Activated B cell treated with CpG ODN at 0.5 μM for 24 hours (primary cell): ENCODE data around the gene PRM1. TPM values are rescaled to one million over a fixed set of nuclear protein-coding genes. Genes with fewer than 3 reads are reported as not detected.

Experiments used
- ATAC-seq: fragments of 200-7000 bp; cut with Tn5 transposase; one replicate; pipeline ENCODE4 v1.10.0; 2021; ENCODE audit warnings: low read depth, mild to moderate bottlenecking, moderate library complexity
- CTCF ChIA-PET: fragments of 350-600 bp; sonication (Branson Sonifier 250); formaldehyde crosslinking; loops from one replicate; lab custom pipeline; 2021; ENCODE audit warnings: antibody characterized with exemption; lab: Charles Lee
- POLR2A ChIA-PET: fragments of 350-600 bp; sonication (Branson Sonifier 250); formaldehyde crosslinking; loops from one replicate; lab custom pipeline; 2021; ENCODE audit warnings: antibody characterized with exemption; lab: Charles Lee
- DNase-seq: peaks from one replicate; pipeline ENCODE4 v3.0.0; 2022
- H3K27ac Mint-ChIP-seq: one replicate; pipeline ENCODE4 v1.8.0; 2020; ENCODE audit warnings: mixed read lengths
- H3K27me3 Mint-ChIP-seq: one replicate; pipeline ENCODE4 v1.8.0; 2021; ENCODE audit warnings: mixed read lengths
- H3K36me3 Mint-ChIP-seq: one replicate; pipeline ENCODE4 v1.8.0; 2021; ENCODE audit warnings: low read depth, mixed read lengths
- H3K4me1 Mint-ChIP-seq: one replicate; pipeline ENCODE4 v1.8.0; 2021; ENCODE audit warnings: mixed read lengths
- H3K4me3 Mint-ChIP-seq: one replicate; pipeline ENCODE4 v1.8.0; 2020; ENCODE audit warnings: mild to moderate bottlenecking, mixed read lengths
- H3K9me3 Mint-ChIP-seq: one replicate; pipeline ENCODE4 v1.8.0; 2020; ENCODE audit warnings: mixed read lengths
- intact Hi-C: fragments of 100-400 bp; cut with micrococcal nuclease; formaldehyde crosslinking; loops from one replicate; pipeline ENCODE4 v1.15.1; 2024
- total RNA-seq: library from RNA; stranded (reverse); gene quantifications from 2 replicates; pipeline ENCODE4 v1.2.3, GENCODE V29; 2022
- TF ChIP-seq, protein P1 (sequence below): fragments of 200-600 bp; IDR thresholded peaks from one replicate; pipeline ENCODE4 v1.8.0; 2022; ENCODE audit warnings: antibody characterized with exemption, mild to moderate bottlenecking

The PRM1 gene
- total RNA-seq, 1 donor from 2014 or later = not detected

DNA sequence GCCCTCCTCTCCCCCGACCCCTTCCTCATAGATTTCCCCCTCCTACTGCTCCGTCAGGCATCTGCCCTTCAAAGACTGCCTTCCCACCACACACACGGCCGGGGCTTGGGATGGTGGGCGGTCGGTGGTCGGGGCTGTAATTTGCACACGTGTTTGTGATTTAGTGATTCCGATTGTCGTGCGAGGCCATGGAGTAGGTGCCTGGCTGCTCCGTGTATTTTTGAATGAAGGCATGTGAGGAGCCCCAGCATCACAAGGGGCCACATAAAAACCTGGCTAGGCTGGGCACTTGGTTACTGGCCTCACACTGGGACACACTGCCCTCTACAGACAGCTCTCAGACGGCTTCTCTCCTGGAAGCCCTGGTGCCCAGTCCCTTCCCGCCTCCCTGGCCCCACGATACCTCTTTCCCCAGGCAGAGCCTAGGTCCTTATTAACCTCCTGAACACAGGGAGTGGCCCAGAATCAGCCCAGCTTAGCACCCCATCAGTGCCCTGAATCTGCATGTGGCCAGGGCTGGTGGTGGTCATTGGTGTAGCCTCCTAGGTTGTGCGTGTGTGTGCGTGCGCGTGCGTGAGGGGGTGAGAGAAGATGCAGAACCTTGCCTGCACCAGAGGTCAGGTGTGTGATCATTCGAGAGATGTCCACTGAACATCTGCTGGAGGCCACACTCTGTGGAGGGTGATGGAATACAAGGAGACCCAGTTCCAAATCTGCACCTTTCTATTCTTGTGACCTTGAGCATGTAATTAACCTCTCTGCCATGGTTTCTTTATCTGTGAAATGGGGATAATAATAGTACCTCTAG, 23.8 kb downstream of the PRM1 start:
- DNase-seq (peak; percentile 36), ATAC-seq (no peak)
- CTCF ChIA-PET = interaction anchor here (0.6 to 7.2 kb wide), 14 partner anchors 12 to 293 kb away, joined by 3 to 98 read pairs (median 8); partner anchors contain the start of gene TNP2
- peak overlapping the region; percentile 98 for H3K4me3 Mint-ChIP-seq
- intact Hi-C loops = loop anchor here (1.0 to 10.0 kb wide), 3 partner anchors 148 to 660 kb away; partner anchors contain the start of gene GSPT1
- no peaks in the 10 kb centered on the region for H3K27me3 Mint-ChIP-seq
- peak overlapping the region; percentile 82 for H3K27ac Mint-ChIP-seq
- TF ChIP-seq, protein P1, sequence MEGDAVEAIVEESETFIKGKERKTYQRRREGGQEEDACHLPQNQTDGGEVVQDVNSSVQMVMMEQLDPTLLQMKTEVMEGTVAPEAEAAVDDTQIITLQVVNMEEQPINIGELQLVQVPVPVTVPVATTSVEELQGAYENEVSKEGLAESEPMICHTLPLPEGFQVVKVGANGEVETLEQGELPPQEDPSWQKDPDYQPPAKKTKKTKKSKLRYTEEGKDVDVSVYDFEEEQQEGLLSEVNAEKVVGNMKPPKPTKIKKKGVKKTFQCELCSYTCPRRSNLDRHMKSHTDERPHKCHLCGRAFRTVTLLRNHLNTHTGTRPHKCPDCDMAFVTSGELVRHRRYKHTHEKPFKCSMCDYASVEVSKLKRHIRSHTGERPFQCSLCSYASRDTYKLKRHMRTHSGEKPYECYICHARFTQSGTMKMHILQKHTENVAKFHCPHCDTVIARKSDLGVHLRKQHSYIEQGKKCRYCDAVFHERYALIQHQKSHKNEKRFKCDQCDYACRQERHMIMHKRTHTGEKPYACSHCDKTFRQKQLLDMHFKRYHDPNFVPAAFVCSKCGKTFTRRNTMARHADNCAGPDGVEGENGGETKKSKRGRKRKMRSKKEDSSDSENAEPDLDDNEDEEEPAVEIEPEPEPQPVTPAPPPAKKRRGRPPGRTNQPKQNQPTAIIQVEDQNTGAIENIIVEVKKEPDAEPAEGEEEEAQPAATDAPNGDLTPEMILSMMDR = no peak
- H3K9me3 Mint-ChIP-seq = no peaks in the 10 kb centered on the region
- peaks cover 21% of the 10 kb centered on the region for H3K36me3 Mint-ChIP-seq
- H3K4me1 Mint-ChIP-seq = peaks cover 48% of the 10 kb centered on the region
- POLR2A ChIA-PET = interaction anchor here (0.6 to 9.8 kb wide), 21 partner anchors 15 to 315 kb away, joined by 3 to 252 read pairs (median 22); partner anchors contain the start of gene DEXI

DNA sequence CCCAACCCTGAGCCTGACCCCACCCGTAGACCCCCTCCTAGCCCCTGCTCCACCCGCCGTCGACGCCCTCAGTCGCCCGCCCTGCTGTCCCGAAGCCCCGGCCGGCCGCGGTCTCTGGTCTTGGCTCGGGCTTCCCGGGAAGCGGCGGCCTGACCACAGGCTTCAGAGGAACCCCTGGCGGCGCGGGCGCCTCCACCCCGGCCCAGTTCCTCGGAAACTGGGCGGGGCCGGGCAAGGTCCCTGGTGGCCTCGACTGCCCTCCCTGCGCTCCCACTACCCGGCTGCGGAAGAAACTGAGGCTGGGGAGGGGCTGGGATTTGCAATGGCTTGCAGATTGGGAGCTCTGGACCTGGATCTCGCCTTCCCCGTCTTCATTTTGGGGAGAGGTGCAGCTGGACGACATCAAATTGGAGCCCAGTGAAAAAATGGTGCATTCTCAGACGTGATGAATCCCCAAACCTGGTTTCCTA, 24.4 kb downstream of the PRM1 start:
- TF ChIP-seq, protein P1 = no peak
- H3K36me3 Mint-ChIP-seq = peaks cover 28% of the 10 kb centered on the region
- H3K4me1 Mint-ChIP-seq = peaks cover 55% of the 10 kb centered on the region
- intact Hi-C loops = loop anchor here (1.0 to 10.0 kb wide), 7 partner anchors 41 to 661 kb away; partner anchors contain the start of genes GSPT1 and RMI2
- H3K4me3 Mint-ChIP-seq = peak overlapping the region; percentile 98
- DNase-seq = no peak
- no peak for ATAC-seq
- ChIA-PET CTCF (interaction anchor here (0.6 to 7.2 kb wide), 25 partner anchors 12 to 303 kb away, joined by 3 to 98 read pairs (median 8); partner anchors contain the start of gene TNP2), POLR2A (interaction anchor here (0.6 to 9.8 kb wide), 61 partner anchors 8 to 541 kb away, joined by 3 to 252 read pairs (median 7); partner anchors contain the start of gene ZC3H7A)
- H3K9me3 Mint-ChIP-seq = no peaks in the 10 kb centered on the region
- H3K27me3 Mint-ChIP-seq = no peaks in the 10 kb centered on the region
- H3K27ac Mint-ChIP-seq = peak overlapping the region; percentile 98

DNA sequence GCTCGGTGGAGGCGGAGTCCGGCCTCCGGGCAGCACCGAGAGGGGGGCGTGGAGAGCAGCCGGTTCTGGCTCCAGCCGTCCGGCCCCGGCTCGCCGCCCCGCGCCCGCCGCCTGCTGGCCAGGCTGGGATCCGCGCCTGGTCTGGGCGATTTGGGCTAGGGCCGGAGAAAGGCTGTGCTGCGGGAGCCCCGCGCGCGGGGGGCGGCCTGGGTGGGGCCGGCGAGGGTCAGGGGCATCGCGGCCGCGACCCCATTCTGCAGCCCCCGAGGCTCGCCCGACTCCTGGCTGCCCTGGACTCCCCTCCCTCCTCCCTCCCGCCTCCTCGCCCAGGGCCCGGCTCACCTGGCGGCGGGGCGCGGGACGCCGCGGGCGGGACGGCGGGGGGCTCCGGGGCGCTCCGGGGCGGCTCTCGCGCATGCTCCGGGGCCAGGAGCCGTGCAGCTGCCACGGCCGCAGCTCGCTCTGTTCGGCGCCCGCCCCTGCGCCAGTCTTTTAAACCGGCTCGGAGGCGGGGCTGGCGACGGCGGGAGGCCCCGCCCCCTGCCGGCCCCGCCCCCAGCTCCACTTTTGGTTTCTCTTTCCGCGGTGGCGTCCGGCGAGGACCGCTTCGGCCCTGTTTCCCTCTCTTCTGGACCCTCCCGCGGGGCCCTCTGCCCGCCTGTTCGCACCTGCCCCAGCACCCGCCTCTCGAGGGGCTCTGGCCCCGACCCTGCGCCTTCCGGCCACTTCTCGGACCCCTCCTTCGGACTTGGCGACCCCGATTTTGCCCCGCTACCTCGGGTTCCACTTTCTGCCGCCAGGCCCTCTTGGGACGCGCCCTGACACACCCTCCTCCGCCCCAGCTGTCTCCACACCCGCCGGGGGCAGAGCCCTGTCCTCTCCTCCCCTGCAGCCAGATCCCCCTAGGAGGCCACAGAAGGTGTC, 25.1 kb downstream of the PRM1 start, which contains the start of gene SOCS1:
TSS of gene SOCS1 (minus strand) at position 468 of the 924 bp plus-strand sequence. CDS start 726 bp downstream, outside the sequence.
- DNase-seq = peak; percentile 92
- Mint-ChIP-seq H3K27me3 (no peaks in the 10 kb centered on the region), H3K27ac (peak within 1 kb of the TSS; percentile 98), H3K36me3 (peaks cover 32% of the 10 kb centered on the region), H3K9me3 (no peaks in the 10 kb centered on the region), H3K4me1 (peaks cover 60% of the 10 kb centered on the region), H3K4me3 (peak within 1 kb of the TSS; percentile 98)
- ChIA-PET CTCF (interaction anchor here (0.6 to 7.2 kb wide), 42 partner anchors 10 to 315 kb away, joined by 3 to 98 read pairs (median 5); no protein-coding TSS in a partner anchor), POLR2A (interaction anchor here (0.6 to 9.8 kb wide), 90 partner anchors 9 to 719 kb away, joined by 3 to 252 read pairs (median 5); partner anchors contain the start of genes DEXI and ZC3H7A)
- peak; percentile 71 for ATAC-seq
- TF ChIP-seq, protein P1 = peak; percentile 46
- intact Hi-C loops = loop anchor here (1.0 to 10.0 kb wide), 16 partner anchors 23 to 661 kb away; partner anchors contain the start of genes GSPT1 and RMI2

DNA sequence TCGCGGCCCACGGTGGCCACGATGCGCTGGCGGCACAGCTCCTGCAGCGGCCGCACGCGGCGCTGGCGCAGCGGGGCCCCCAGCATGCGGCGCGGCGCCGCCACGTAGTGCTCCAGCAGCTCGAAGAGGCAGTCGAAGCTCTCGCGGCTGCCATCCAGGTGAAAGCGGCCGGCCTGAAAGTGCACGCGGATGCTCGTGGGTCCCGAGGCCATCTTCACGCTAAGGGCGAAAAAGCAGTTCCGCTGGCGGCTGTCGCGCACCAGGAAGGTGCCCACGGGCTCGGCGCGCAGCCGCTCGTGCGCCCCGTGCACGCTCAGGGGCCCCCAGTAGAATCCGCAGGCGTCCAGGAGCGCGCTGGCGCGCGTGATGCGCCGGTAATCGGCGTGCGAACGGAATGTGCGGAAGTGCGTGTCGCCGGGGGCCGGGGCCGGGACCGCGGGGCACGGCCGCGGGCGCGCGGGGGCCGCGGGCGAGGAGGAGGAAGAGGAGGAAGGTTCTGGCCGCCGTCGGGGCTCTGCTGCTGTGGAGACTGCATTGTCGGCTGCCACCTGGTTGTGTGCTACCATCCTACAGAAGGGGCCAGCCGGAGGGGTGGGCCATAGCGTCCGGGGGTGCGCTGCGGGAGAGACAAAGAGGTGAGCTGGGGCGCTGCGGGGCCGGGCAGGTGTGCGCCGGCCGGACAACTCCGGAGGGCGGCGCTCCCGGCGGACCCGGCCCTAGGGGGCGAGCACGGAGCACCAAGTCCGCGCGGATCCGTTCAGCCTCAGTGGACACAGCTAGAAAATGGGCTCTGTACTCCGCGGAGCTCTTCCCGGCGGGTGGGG, 26.0 kb downstream of the PRM1 start:
- POLR2A ChIA-PET = interaction anchor here (0.6 to 9.8 kb wide), 83 partner anchors 9 to 720 kb away, joined by 3 to 252 read pairs (median 5); partner anchors contain the start of genes DEXI, LITAF and ZC3H7A
- H3K4me3 Mint-ChIP-seq = peak overlapping the region; percentile 89
- ATAC-seq (no peak), DNase-seq (peak; percentile 61)
- TF ChIP-seq, protein P1 = no peak
- H3K27ac Mint-ChIP-seq = peak overlapping the region; percentile 76
- peaks cover 62% of the 10 kb centered on the region for H3K4me1 Mint-ChIP-seq
- peaks cover 38% of the 10 kb centered on the region for H3K36me3 Mint-ChIP-seq
- no peaks in the 10 kb centered on the region for H3K9me3 Mint-ChIP-seq
- H3K27me3 Mint-ChIP-seq = no peaks in the 10 kb centered on the region
- intact Hi-C loops = loop anchor here (1.0 to 10.0 kb wide), 12 partner anchors 22 to 662 kb away; partner anchors contain the start of gene GSPT1
- CTCF ChIA-PET = interaction anchor here (0.8 to 7.2 kb wide), 39 partner anchors 9 to 314 kb away, joined by 3 to 98 read pairs (median 5); no protein-coding TSS in a partner anchor
